CD14-positive monocyte (primary cell): ENCODE data around the gene GTF3C2. TPM values are rescaled to one million over a fixed set of nuclear protein-coding genes. Genes with fewer than 3 reads are reported as not detected.

Source experiments
- DNase-seq, 3 donors: peaks; one replicate each; pipeline ENCODE4 v3.0.0-alpha.2; 2011 to 2022
- H2AFZ ChIP-seq: 2 replicates; pipeline ENCODE4 v1.6.0; 2012; ENCODE audit warnings: mild to moderate bottlenecking, low read depth, low read length, inconsistent platforms; ENCODE audit not compliant: insufficient read depth, poor library complexity, severe bottlenecking
- H3K27ac ChIP-seq, 2 donors: 1 replicate in 1 of 2; 2 replicates in 1 of 2; pipeline ENCODE4 v1.5.1; 2012 to 2013; ENCODE audit warnings: low read length in 2 of 2, control low read depth in 1 of 2, inconsistent platforms in 1 of 2, low read depth in 1 of 2, mild to moderate bottlenecking in 1 of 2
- H3K27me3 ChIP-seq, 2 donors: one replicate each; pipeline versions ENCODE4 v1.6.0 to v1.6.1; 2011 to 2013; ENCODE audit warnings: low read length in 2 of 2; ENCODE audit not compliant: control insufficient read depth in 2 of 2, insufficient read depth in 2 of 2
- H3K36me3 ChIP-seq, 2 donors: replicated peaks in 1 of 2; 1 replicate in 1 of 2; 2 replicates in 1 of 2; pipeline versions ENCODE4 v1.5.1 to v1.6.1; 2012 to 2013; ENCODE audit warnings: low read length in 2 of 2, control low read depth in 1 of 2, inconsistent platforms in 1 of 2, mild to moderate bottlenecking in 1 of 2; ENCODE audit not compliant: insufficient read depth in 2 of 2, control insufficient read depth in 1 of 2
- H3K4me1 ChIP-seq, 2 donors: 1 replicate in 1 of 2; 2 replicates in 1 of 2; pipeline versions ENCODE4 v1.5.1 to v1.6.1; 2012 to 2013; ENCODE audit warnings: low read length in 2 of 2, control low read depth in 1 of 2, inconsistent platforms in 1 of 2, mild to moderate bottlenecking in 1 of 2, moderate library complexity in 1 of 2; ENCODE audit not compliant: insufficient read depth in 2 of 2, control insufficient read depth in 1 of 2
- H3K4me2 ChIP-seq: replicated peaks from 2 replicates; pipeline ENCODE3; 2012; ENCODE audit warnings: low read length, moderate library complexity, mild to moderate bottlenecking; ENCODE audit not compliant: poor library complexity, severe bottlenecking; ENCODE audit errors: extremely low read depth
- H3K4me3 ChIP-seq, 3 experiments: fragments of 200-600 bp in 1 of 3; sonication (generic) in 1 of 3; replicated peaks in 1 of 3; 1 replicate in 2 of 3; 2 replicates in 1 of 3; pipeline ENCODE4 v1.5.1; 2011 to 2013; ENCODE audit warnings: low read length in 3 of 3, mild to moderate bottlenecking in 3 of 3, control low read depth in 2 of 3, low read depth in 2 of 3, inconsistent platforms in 1 of 3, moderate library complexity in 1 of 3
- H3K79me2 ChIP-seq: 2 replicates; pipeline ENCODE4 v1.6.0; 2012; ENCODE audit warnings: mild to moderate bottlenecking, control low read depth, inconsistent platforms, low read length, moderate library complexity; ENCODE audit not compliant: insufficient read depth
- H3K9ac ChIP-seq: 2 replicates; pipeline ENCODE4 v1.6.0; 2017; ENCODE audit warnings: low read length, mild to moderate bottlenecking; ENCODE audit not compliant: insufficient read depth, poor library complexity, severe bottlenecking
- H3K9me3 ChIP-seq, 2 donors: replicated peaks in 1 of 2; 1 replicate in 1 of 2; 2 replicates in 1 of 2; pipeline versions ENCODE4 v1.5.1 to v1.6.1; 2012 to 2013; ENCODE audit warnings: low read length in 2 of 2, control low read depth in 1 of 2; ENCODE audit not compliant: control insufficient read depth in 1 of 2, insufficient read depth in 1 of 2
- H4K20me1 ChIP-seq: 2 replicates; pipeline ENCODE4 v1.6.0; 2012; ENCODE audit warnings: mild to moderate bottlenecking, low read length, control low read depth, moderate library complexity; ENCODE audit not compliant: insufficient read depth
- H3K27ac Mint-ChIP-seq, 7 donors: one replicate each; pipeline ENCODE4 v1.8.0; 2020; ENCODE audit warnings: mild to moderate bottlenecking in 7 of 7, mixed read lengths in 7 of 7, moderate library complexity in 6 of 7, inconsistent platforms in 2 of 7
- H3K27me3 Mint-ChIP-seq, 3 donors: one replicate each; pipeline ENCODE4 v1.8.0; 2021 to 2022; ENCODE audit warnings: low read depth in 3 of 3, mild to moderate bottlenecking in 3 of 3, mixed read lengths in 3 of 3, moderate library complexity in 3 of 3, inconsistent platforms in 1 of 3
- H3K36me3 Mint-ChIP-seq, 2 donors: one replicate each; pipeline ENCODE4 v1.8.0; 2020; ENCODE audit warnings: mixed read lengths in 2 of 2, inconsistent platforms in 1 of 2, mild to moderate bottlenecking in 1 of 2
- H3K4me1 Mint-ChIP-seq: one replicate; pipeline ENCODE4 v1.8.0; 2020; ENCODE audit warnings: mild to moderate bottlenecking, mixed read lengths
- H3K4me3 Mint-ChIP-seq, 2 donors: one replicate each; pipeline ENCODE4 v1.8.0; 2020; ENCODE audit warnings: mild to moderate bottlenecking in 2 of 2, mixed read lengths in 2 of 2, moderate library complexity in 1 of 2
- H3K9me3 Mint-ChIP-seq, 7 donors: one replicate each; pipeline ENCODE4 v1.8.0; 2020 to 2022; ENCODE audit warnings: mixed read lengths in 7 of 7, mild to moderate bottlenecking in 6 of 7, moderate library complexity in 6 of 7, inconsistent platforms in 2 of 7
- CTCF ChIP-seq: fragments of 200-600 bp; IDR thresholded peaks from one replicate; pipeline ENCODE4 v1.8.0; 2022; ENCODE audit warnings: antibody characterized with exemption, mild to moderate bottlenecking
- WGBS: methylation state at CpG from one replicate; pipeline ENCODE4 v1.1.5; 2013; ENCODE audit warnings: missing lambda C conversion rate; ENCODE audit not compliant: insufficient coverage; 5-methylcytosine and 5-hydroxymethylcytosine counted together
- intact Hi-C, 2 donors: fragments of 100-400 bp; cut with micrococcal nuclease; formaldehyde crosslinking; loops; one replicate each; pipeline versions ENCODE4 v1.15.0 to v1.15.1; 2023
- polyA plus RNA-seq, 3 donors: library from polyadenylated mRNA; depleted of rRNA in 1 of 3; unstranded in 2 of 3; stranded (reverse) in 1 of 3; fragments of 300-500 nt in 2 of 3; fragments of >200 nt in 1 of 3; fragmentation: Illumina TruSeq in 2 of 3; gene quantifications; 1 replicate in 2 of 3; 2 replicates in 1 of 3; pipeline ENCODE4 v1.2.3, GENCODE V29; 2012 to 2021

Gene GTF3C2
- polyA plus RNA-seq, 3 donors: 34.4 to 70.8 (median 41.7) TPM

GRCh38 chr2:27369471-27370025 lies 13.0 kb upstream of the GTF3C2 start:
- peak overlapping the region; percentile 96 to 98 for H3K4me3 Mint-ChIP-seq
- peaks cover 7% of the 10 kb centered on the region for H4K20me1 ChIP-seq
- peaks cover 55 to 65% of the 10 kb centered on the region in 2 donors for H3K36me3 ChIP-seq
- H3K9me3 Mint-ChIP-seq: no peaks in the 10 kb centered on the region
- H3K9me3 ChIP-seq: no peaks in the 10 kb centered on the region
- H3K36me3 Mint-ChIP-seq: peaks cover 54 to 65% of the 10 kb centered on the region in 2 donors
- intact Hi-C loops: loop anchor here (1.0 to 10.0 kb wide), 6 partner anchors 11 to 125 kb away; partner anchors contain the start of genes GTF3C2 (in 2 of the 2), NRBP1 (in 2 of the 2), PPM1G (in 2 of the 2) and FNDC4 (in 1 of the 2)
- peak overlapping the region; percentile 96 for H3K9ac ChIP-seq
- peaks cover 32 to 36% of the 10 kb centered on the region in 2 donors for H3K4me1 ChIP-seq
- peaks cover 36% of the 10 kb centered on the region for H3K4me1 Mint-ChIP-seq
- TF ChIP-seq CTCF: no peak
- no peak for DNase-seq
- peak overlapping the region; percentile 69 to 96 for H3K27ac ChIP-seq
- peak overlapping the region; percentile 91 to 98 (median 95) for H3K27ac Mint-ChIP-seq
- no peaks in the 10 kb centered on the region for H3K27me3 ChIP-seq
- peaks cover 56% of the 10 kb centered on the region for H3K79me2 ChIP-seq
- H3K27me3 Mint-ChIP-seq: no peaks in the 10 kb centered on the region
- H2AFZ ChIP-seq: peak overlapping the region; percentile 96
- WGBS: 0% methylated on average over 18 of the region's 18 CpGs
- peak overlapping the region; percentile 84 for H3K4me2 ChIP-seq
- H3K4me3 ChIP-seq: peak overlapping the region; percentile 69 to 96 (median 83)

GRCh38 chr2:27363933-27364332 lies 7.4 kb upstream of the GTF3C2 start:
- Mint-ChIP-seq H3K36me3 (peaks cover 45 to 57% of the 10 kb centered on the region in 2 donors), H3K27me3 (peaks cover 0 to 2% (median 0%) of the 10 kb centered on the region in 3 donors), H3K27ac (peak overlapping the region in 1 of 7 donors; percentile 46), H3K9me3 (no peaks in the 10 kb centered on the region), H3K4me3 (no peak overlapping the region), H3K4me1 (peaks cover 5% of the 10 kb centered on the region)
- no peak overlapping the region for H3K4me3 ChIP-seq
- H3K36me3 ChIP-seq: peaks cover 46 to 58% of the 10 kb centered on the region in 2 donors
- H3K4me2 ChIP-seq: no peak overlapping the region
- peaks cover 8% of the 10 kb centered on the region for H3K79me2 ChIP-seq
- no peaks in the 10 kb centered on the region for H3K9me3 ChIP-seq
- no peak for DNase-seq
- H3K9ac ChIP-seq: no peak overlapping the region
- no peaks in the 10 kb centered on the region for H3K27me3 ChIP-seq
- intact Hi-C loops: no loop called here
- H4K20me1 ChIP-seq: no peaks in the 10 kb centered on the region
- no peak overlapping the region for H3K27ac ChIP-seq
- no peak overlapping the region for H2AFZ ChIP-seq
- peaks cover 2 to 4% of the 10 kb centered on the region in 2 donors for H3K4me1 ChIP-seq
- 100% methylated on average over 2 of the region's 2 CpGs for WGBS
- no peak for TF ChIP-seq CTCF
